HG02763 (cell line): Measurements from ENCODE around the gene MATN1.

ENCODE experiments used
- ATAC-seq: cut with Tn5 transposase; IDR thresholded peaks from one replicate; pipeline ENCODE4 v1.9.1; 2021; ENCODE audit warnings: mild to moderate bottlenecking, moderate library complexity; ENCODE audit not compliant: unreplicated experiment

Gene MATN1

GRCh38 chr1:30745834-30746208 lies 22.4 kb upstream of the MATN1 start:
- no peak for ATAC-seq

- ATAC-seq = no peak
These were observed 21.9 kb upstream of the MATN1 start for GRCh38 chr1:30745156-30745833.

- no peak for ATAC-seq
These were observed 20.8 kb upstream of the MATN1 start for GRCh38 chr1:30744060-30744756.

- no peak for ATAC-seq
These were observed 20.2 kb upstream of the MATN1 start for GRCh38 chr1:30743584-30744059.

- no peak for ATAC-seq
These were observed 19.7 kb upstream of the MATN1 start for GRCh38 chr1:30742963-30743559.

GRCh38 chr1:30742300-30742962 lies 19.0 kb upstream of the MATN1 start:
- ATAC-seq = no peak

GRCh38 chr1:30741239-30741894 lies 18.0 kb upstream of the MATN1 start:
- no peak for ATAC-seq

- no peak for ATAC-seq
These were observed 17.2 kb upstream of the MATN1 start for GRCh38 chr1:30740251-30741238.

- no peak for ATAC-seq
These were observed 16.2 kb upstream of the MATN1 start for GRCh38 chr1:30739601-30740000.

GRCh38 chr1:30738715-30739559 lies 15.6 kb upstream of the MATN1 start:
- no peak for ATAC-seq

GRCh38 chr1:30738040-30738714 lies 14.8 kb upstream of the MATN1 start:
- ATAC-seq = no peak

GRCh38 chr1:30737357-30738039 lies 14.1 kb upstream of the MATN1 start:
- no peak for ATAC-seq

GRCh38 chr1:30735668-30736498 lies 12.5 kb upstream of the MATN1 start:
- ATAC-seq = no peak

GRCh38 chr1:30735124-30735523 lies 11.7 kb upstream of the MATN1 start:
- ATAC-seq = no peak

GRCh38 chr1:30734580-30734979 lies 11.2 kb upstream of the MATN1 start:
- no peak for ATAC-seq

- ATAC-seq = no peak
These were observed 10.7 kb upstream of the MATN1 start for GRCh38 chr1:30734106-30734505.

GRCh38 chr1:30733493-30733892 lies 10.1 kb upstream of the MATN1 start:
- no peak for ATAC-seq
